Measurements from ENCODE around the gene NEO1.

NEO1 gene

DNA sequence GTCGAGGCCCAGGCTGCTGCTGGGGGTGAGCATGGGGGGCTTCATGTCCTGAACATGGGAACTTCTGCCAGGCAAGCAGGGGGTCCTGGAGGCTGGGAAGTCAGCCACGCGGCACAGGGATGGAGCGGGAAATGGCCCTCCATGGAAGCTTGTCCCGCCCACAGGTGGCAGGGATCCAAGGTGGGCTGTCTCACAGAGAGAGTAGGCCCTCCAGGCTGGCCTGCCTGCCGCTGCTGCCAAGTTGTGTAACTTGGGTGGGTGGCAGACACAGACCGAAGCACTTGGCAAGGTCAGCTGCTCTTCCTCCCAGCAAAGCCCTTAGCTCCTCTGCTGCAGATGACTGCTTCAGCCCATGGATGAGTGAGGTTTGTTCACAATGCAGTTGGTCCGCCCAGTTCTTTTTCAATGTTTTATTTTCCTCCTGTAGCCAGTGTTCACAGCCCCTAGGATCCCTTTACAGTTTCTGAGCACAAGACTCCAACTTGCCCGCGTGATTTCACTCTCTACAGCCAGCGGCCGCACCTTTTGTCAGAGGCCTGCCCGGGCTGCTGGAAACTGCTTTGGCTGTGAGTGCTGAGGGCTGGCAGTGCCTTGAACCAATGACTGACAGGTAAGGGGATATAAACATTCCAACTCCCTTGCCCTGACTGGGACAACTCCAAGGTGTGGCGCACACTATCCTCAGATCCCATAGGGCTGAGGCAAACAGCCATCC is 289.8 kb downstream of the NEO1 start:
- DNase-seq (ENCODE audit: low read depth) = no peak
- no peak overlapping the region for H3K4me3 ChIP-seq (ENCODE audit: control insufficient read depth, low read depth, low read length)
- TF ChIP-seq CTCF (IDR thresholded peaks at IDR 0.05; ENCODE audit: control insufficient read depth, insufficient read depth, low read depth, low read length, missing control alignments) = no peak

DNA sequence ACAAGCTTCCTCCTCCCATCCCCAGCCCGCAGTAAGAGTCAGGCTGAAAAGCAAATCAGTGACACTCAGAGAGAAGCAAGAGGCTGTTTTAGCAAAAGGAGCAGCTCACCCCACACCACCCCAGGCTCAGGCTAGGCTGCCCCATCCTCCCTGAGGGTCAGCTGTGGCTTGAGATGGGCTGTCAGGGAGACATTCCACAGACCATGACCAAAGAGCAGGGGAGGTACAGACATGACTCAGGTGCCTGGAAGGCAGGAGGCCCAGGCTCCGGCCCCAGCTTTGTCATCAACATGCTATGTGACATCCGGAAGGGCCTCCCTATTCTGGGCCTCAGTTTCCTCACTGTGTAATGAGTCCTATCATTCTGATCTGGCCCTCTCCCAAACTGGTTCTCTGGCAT is 291.8 kb downstream of the NEO1 start:
- no peak for DNase-seq (ENCODE audit: low read depth)

DNA sequence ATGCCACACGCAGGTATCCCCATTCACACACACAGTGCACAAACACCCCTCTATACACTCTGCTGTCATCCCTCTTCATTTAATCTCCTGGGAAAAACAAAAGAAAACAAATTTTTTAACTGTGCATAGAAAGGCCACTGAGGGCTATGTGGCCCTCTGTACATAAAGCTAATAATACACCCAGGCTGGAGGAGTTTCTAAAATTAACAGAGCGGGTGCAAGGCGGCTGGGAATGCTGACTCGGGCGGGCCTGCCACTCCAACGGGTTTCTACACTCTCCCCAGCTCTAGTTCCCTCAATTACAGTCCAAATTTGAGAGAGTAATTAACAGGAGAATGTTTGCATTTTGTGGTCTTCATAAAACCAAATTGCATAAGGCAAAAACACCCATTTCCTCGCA is 293.4 kb downstream of the NEO1 start:
- no peak overlapping the region for H3K4me3 ChIP-seq (ENCODE audit: control insufficient read depth, low read depth, low read length)
- DNase-seq (ENCODE audit: low read depth) = no peak
- TF ChIP-seq CTCF (IDR thresholded peaks at IDR 0.05; ENCODE audit: control insufficient read depth, insufficient read depth, low read depth, low read length, missing control alignments) = no peak

More for the DNA sequence above, 291.8 kb downstream of the NEO1 start:
- no peak overlapping the region for H3K4me3 ChIP-seq (ENCODE audit: control insufficient read depth, low read depth, low read length)
- no peak for TF ChIP-seq CTCF (IDR thresholded peaks at IDR 0.05; ENCODE audit: control insufficient read depth, insufficient read depth, low read depth, low read length, missing control alignments)

DNA sequence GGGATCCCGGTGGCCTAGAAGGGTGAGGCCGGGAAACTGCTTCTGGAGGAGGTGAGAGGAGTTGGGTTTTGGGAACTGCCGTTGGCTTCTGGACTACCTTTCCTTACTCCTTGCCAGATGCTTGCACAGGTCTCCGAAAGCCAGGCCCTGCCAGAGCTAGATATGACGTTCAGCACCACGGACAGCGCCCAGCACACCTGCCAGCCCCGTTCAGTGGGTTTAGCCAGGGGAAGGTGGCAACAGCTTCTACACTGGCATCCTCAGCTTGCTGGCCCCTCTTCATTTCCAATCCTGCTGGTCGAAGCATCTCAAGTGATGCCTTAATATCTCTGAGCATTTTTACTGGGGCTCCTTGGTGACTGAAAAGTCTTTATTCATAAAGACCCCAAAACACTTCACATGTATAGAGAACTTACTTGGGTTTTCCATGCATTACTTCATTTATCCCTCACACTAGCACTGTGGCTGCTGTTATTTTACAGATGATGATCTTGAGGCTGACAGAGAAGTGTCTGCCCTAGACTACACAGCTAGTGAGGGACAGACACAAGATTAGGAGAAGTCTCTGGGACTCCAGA is 294.6 kb downstream of the NEO1 start:
- no peak for DNase-seq (ENCODE audit: low read depth)
- TF ChIP-seq CTCF (IDR thresholded peaks at IDR 0.05; ENCODE audit: control insufficient read depth, insufficient read depth, low read depth, low read length, missing control alignments) = no peak

GRCh38 chr15:73349191-73349590 is 296.9 kb downstream of the NEO1 start:
- H3K4me3 ChIP-seq (ENCODE audit: control insufficient read depth, low read depth, low read length) = no peak overlapping the region
- DNase-seq (ENCODE audit: low read depth) = no peak
- no peak for TF ChIP-seq CTCF (IDR thresholded peaks at IDR 0.05; ENCODE audit: control insufficient read depth, insufficient read depth, low read depth, low read length, missing control alignments)

More for the DNA sequence above, 294.6 kb downstream of the NEO1 start:
- no peak overlapping the region for H3K4me3 ChIP-seq (ENCODE audit: control insufficient read depth, low read depth, low read length)

- no peak overlapping the region for H3K4me3 ChIP-seq (ENCODE audit: control insufficient read depth, low read depth, low read length)
- no peak for TF ChIP-seq CTCF (IDR thresholded peaks at IDR 0.05; ENCODE audit: control insufficient read depth, insufficient read depth, low read depth, low read length, missing control alignments)
- DNase-seq (ENCODE audit: low read depth) = no peak
These were observed 299.8 kb downstream of the NEO1 start for GRCh38 chr15:73352082-73352481.
